A549 (cell line): ENCODE measurements around the gene SPHK1.

ENCODE experiments used
- RFX5 ChIP-seq: fragments of 450-650 bp; IDR thresholded peaks from 2 replicates; pipeline ENCODE4 v1.7.1; 2014; ENCODE audit warnings: antibody characterized with exemption, mild to moderate bottlenecking, moderate library complexity
- TF ChIP-seq, protein P1 (sequence below): fragments of >200 bp; sonication (Bioruptor Twin); formaldehyde crosslinking; IDR thresholded peaks from 3 replicates; pipeline ENCODE4 v1.5.1; 2016

GRCh38 chr17:76405607-76405966, 21.2 kb downstream of the SPHK1 start:
- TF ChIP-seq, protein P1, sequence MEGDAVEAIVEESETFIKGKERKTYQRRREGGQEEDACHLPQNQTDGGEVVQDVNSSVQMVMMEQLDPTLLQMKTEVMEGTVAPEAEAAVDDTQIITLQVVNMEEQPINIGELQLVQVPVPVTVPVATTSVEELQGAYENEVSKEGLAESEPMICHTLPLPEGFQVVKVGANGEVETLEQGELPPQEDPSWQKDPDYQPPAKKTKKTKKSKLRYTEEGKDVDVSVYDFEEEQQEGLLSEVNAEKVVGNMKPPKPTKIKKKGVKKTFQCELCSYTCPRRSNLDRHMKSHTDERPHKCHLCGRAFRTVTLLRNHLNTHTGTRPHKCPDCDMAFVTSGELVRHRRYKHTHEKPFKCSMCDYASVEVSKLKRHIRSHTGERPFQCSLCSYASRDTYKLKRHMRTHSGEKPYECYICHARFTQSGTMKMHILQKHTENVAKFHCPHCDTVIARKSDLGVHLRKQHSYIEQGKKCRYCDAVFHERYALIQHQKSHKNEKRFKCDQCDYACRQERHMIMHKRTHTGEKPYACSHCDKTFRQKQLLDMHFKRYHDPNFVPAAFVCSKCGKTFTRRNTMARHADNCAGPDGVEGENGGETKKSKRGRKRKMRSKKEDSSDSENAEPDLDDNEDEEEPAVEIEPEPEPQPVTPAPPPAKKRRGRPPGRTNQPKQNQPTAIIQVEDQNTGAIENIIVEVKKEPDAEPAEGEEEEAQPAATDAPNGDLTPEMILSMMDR = no peak
- no peak for TF ChIP-seq RFX5
